Stimulated activated CD8-positive, alpha-beta memory T cell treated with anti-CD3 and anti-CD28 coated beads, Interleukin-4, amount 100 ng/mL, for 1 hour (primary cell): ENCODE data around the gene DAO.

Experiments used
- DNase-seq, 2 donors: peaks; one replicate each; pipeline ENCODE4 v3.0.0-alpha.2; 2020; ENCODE audit warnings: low read depth in 2 of 2, low spot score in 1 of 2

DAO gene

DNA sequence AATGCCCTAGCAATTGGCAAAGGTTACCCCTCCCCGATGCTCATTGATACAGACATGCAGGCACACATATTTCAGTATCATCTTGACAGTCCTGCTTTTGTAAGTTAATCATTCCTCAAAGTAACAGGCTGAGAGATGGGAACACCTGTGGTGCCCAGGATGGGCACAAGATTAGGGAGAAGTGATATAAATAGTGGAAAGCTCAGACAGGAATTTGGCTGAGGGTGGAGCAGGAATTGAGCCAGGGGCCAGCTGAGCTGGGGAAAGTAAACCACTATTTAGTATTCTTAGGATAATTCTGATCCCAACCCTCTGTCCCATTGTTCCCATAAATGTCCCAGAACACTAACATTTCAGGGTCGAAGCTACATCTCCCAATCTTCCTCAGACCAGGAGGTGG lies 38.3 kb downstream of the DAO start:
- no peak for DNase-seq

GRCh38 chr12:108918960-108919642 lies 39.2 kb downstream of the DAO start:
- DNase-seq: no peak

DNA sequence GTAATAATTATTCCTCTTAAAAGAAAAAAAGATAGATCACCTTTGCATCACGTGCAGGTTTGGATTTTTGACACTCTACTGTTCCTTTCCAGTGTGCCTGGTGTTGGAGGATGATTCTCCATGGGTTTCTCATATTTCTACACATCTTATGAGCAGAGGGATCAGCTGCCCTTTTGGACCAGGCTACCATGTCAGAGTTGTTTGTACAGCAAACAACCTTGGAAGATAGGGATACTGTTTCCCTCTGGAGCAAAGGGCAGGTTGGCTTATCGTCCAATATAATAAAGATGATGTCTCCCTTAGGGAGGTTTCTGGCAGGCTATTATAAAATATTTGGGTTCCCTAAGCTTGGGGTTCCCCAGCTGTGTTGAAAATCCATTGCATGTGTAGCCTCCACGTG lies 42.1 kb downstream of the DAO start:
- no peak for DNase-seq

DNA sequence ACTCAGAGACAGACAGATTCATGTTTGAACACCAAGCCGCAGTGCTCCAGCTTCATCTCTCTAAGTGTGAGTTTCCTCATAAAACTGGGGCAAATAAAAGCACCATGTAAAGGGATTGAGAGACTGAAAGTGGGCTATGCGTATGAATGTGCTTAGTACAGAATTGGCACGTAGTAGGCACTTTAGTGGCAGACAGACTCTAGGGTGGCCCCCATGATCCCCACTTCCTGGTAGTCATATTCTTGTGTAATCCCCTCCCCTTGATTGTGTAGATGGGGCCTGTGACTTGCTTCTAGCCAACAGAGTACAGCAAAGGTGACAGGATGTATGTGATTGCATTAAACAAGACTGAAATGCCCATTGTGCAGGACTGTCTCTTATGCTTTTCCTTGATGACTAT lies 43.0 kb downstream of the DAO start:
- no peak for DNase-seq

DNA sequence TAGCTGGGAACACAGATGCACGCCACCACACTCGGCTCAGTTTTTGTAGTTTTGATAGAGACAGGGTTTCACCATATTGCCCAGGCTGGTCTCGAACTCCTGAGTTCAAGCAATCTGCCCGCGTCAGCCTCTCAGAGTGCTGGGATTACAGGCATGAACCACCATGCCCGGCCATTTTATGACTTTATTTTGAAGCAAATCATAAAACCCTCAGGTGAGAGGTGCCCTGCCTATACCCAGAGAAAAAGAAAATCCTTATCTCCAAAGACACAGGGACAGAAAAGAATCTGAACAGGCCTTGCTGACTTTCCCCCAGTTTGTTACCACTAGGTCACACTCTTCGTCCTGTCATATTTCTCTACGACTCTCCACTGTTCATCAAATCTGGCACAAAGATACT lies 48.8 kb downstream of the DAO start:
- DNase-seq: no peak

DNA sequence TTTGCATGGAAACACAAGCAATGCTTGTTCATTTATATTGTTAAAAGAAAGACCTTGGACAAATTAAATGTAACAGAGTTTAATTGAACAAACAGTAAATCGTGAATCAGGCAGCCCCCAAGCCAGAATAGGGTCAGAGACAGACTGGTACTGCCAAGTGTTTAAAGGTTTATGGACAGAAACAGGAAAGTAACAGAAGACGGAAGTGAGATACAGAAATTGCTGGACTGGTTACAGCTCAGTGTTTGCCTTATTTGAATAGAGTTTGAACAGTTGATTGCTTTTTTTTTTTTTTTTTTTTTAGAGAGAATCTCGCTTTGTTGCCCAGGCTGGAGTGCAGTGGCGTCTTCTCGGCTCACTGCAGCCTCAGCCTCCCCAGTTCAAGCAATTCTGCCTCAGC lies 50.3 kb downstream of the DAO start:
- no peak for DNase-seq

DNA sequence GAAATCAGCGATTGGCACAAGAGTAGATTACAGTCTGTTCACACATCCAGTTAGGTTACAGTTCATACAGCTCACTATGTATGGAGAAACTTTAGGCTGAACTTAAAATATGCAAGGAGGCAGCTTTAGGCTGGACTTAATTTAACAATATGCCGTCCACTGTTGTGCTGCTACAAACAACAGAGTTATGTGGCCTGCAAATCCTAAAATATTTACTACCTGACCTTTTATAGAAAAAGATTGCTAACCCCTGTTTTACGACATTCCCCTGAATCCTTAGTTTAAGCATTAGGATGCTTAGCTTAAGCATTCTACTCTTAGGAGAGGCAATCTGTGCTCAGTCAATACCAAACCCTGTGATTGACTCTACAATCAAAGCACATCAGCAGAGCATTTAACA lies 50.9 kb downstream of the DAO start:
- DNase-seq: no peak

GRCh38 chr12:108933949-108934348 lies 54.1 kb downstream of the DAO start:
- no peak for DNase-seq

DNA sequence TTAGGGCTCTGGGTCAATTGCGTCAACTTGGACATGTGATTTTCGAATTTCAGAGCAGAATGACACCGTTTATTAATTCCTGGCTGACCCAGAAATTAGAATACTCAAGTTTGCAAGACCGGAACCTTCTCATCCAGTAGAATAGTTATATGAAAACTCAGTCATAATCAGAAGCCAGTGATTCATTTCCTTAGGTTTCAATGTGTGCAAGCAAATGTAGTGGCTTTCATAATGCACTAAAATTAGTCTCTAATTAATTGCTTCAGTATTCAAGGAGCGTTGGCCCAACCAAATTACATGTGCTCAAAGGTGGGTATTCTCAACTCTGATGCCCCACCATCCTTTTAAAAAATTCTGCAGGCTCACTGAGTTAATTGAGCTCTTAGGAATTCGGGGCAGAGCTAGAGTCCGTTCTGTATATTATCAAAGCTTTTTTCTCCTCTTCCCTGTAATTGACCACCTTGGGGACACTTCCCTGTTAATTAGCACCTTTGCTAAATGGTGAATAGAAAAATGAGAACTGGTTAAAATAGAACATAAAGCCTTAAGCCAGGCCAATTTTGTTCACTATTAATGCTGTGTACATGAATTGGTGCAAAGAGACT lies 55.4 kb downstream of the DAO start:
- DNase-seq: no peak

GRCh38 chr12:108938247-108938924 lies 58.5 kb downstream of the DAO start:
- DNase-seq: no peak

DNA sequence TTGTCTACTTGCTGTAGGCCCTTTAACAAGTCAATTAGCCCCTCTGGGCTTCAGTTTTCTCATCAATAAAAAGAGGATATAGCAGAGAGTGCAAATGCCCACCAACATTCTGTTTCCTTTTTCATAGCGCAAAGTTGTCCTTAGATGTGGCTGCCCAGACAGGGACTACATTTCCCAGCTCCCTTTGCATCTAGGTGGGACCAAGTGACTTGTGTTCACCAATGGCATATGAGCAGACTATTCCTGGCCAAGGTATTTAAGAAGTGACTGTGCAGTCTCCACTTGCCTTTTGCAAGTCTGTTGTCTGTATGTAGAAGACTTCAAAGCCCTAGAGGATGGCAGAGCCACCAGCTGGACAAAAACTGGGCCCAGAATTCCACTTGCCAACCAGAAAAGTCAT lies 59.7 kb downstream of the DAO start:
- no peak for DNase-seq

GRCh38 chr12:108940138-108940537 lies 60.2 kb downstream of the DAO start:
- DNase-seq: no peak

- DNase-seq: no peak
Measured at GRCh38 chr12:108947097-108947496, 67.2 kb downstream of the DAO start.

DNA sequence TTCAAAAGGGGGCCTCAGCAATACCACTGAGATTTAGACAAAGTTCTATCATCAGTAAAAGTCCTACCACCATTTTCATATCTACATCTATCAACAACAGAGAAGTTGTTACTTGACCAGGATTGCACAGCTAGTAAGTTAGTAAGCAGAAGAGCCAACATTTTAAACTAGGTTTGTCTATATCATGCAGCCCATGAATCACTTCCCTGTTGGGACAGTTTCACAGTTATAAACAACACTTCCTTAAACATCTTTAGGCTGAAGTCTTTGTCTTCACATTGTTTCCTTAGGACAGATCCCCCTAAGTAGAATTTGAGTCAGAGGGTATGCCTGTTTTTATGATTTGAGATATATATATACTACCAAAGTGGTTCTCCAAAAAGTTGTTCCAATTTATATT lies 68.5 kb downstream of the DAO start:
- no peak for DNase-seq

GRCh38 chr12:108949976-108950375 lies 70.1 kb downstream of the DAO start:
- no peak for DNase-seq
